Ectodermal cell (in vitro differentiated cells): ENCODE data around the gene SMAD7.

ENCODE experiments used
- H3K27ac ChIP-seq: 2 replicates; pipeline ENCODE4 v1.7.0; 2013; ENCODE audit warnings: mild to moderate bottlenecking, low read depth, low read length; ENCODE audit not compliant: insufficient read depth, poor library complexity, severe bottlenecking
- H3K27me3 ChIP-seq: 2 replicates; pipeline ENCODE4 v1.7.0; 2013; ENCODE audit warnings: mild to moderate bottlenecking, low read length; ENCODE audit not compliant: insufficient read depth, control insufficient read depth, poor library complexity, severe bottlenecking
- H3K36me3 ChIP-seq: one replicate; pipeline ENCODE4 v1.7.0; 2013; ENCODE audit warnings: low read length; ENCODE audit not compliant: control insufficient read depth, insufficient read depth
- H3K4me1 ChIP-seq: one replicate; pipeline ENCODE4 v1.7.0; 2013; ENCODE audit warnings: low read length; ENCODE audit not compliant: control insufficient read depth, insufficient read depth
- H3K4me3 ChIP-seq: 2 replicates; pipeline ENCODE4 v1.7.0; 2013; ENCODE audit warnings: low read depth, low read length, control low read depth; ENCODE audit not compliant: insufficient read depth
- H3K9me3 ChIP-seq: 2 replicates; pipeline ENCODE4 v1.7.0; 2013; ENCODE audit warnings: mild to moderate bottlenecking, low read length, moderate library complexity; ENCODE audit not compliant: control insufficient read depth
- WGBS, 2 experiments: methylation state at CpG; one replicate each; pipeline ENCODE4 v1.1.7; 2013; ENCODE audit warnings: missing lambda C conversion rate in 2 of 2; 5-methylcytosine and 5-hydroxymethylcytosine counted together

SMAD7 gene

GRCh38 chr18:48968412-48969215 lies 17.8 kb upstream of the SMAD7 start:
- no peaks in the 10 kb centered on the region for H3K36me3 ChIP-seq
- 16 to 17% methylated on average over 10 to 11 of the region's 11 CpGs for WGBS, 2 experiments

DNA sequence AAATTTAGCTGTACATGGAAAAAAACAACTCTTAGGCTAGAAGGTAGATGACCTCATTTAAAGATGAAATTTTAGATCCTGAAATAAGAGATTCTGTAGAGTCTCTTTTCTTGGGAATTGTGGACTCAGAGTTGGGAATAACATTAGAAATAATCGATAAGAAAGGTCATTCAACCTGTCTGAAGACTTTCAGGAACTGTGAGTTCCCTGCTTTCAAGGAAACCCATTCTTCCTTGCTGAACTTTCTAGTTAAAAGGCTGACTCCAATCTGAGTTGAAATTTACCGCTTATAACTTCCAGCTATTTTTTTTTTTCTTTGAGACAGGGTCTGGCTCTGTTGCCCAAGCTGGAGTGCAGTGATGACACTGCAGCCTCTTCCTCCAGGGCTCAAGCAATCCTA lies 16.8 kb upstream of the SMAD7 start:
- Histone ChIP-seq H3K36me3 (no peaks in the 10 kb centered on the region), H3K9me3 (no peaks in the 10 kb centered on the region), H3K27me3 (peaks cover 13% of the 10 kb centered on the region), H3K27ac (no peak overlapping the region), H3K4me3 (no peak overlapping the region), H3K4me1 (peaks cover 13% of the 10 kb centered on the region)
- WGBS, 2 experiments, result 96 to 100% methylated on average over 2 of the region's 2 CpGs

More at GRCh38 chr18:48968412-48969215, 17.8 kb upstream of the SMAD7 start:
- H3K4me1 ChIP-seq, result peaks cover 5% of the 10 kb centered on the region
- peaks cover 19% of the 10 kb centered on the region for H3K27me3 ChIP-seq
- no peaks in the 10 kb centered on the region for H3K9me3 ChIP-seq
- no peak overlapping the region for H3K4me3 ChIP-seq
- no peak overlapping the region for H3K27ac ChIP-seq

GRCh38 chr18:48966523-48966922 lies 15.8 kb upstream of the SMAD7 start:
- Histone ChIP-seq H3K9me3 (no peaks in the 10 kb centered on the region), H3K4me1 (peaks cover 15% of the 10 kb centered on the region), H3K27me3 (peaks cover 10% of the 10 kb centered on the region), H3K27ac (no peak overlapping the region), H3K36me3 (no peaks in the 10 kb centered on the region), H3K4me3 (no peak overlapping the region)
- no CpG with 5 or more reads among the region's 1 CpG for WGBS, 2 experiments

GRCh38 chr18:48963586-48964470 lies 13.1 kb upstream of the SMAD7 start:
- 86 to 87% methylated on average over 10 of the region's 10 CpGs for WGBS, 2 experiments
- no peak overlapping the region for H3K4me3 ChIP-seq
- H3K9me3 ChIP-seq, result no peaks in the 10 kb centered on the region
- H3K36me3 ChIP-seq, result no peaks in the 10 kb centered on the region
- H3K27ac ChIP-seq, result no peak overlapping the region
- H3K4me1 ChIP-seq, result peaks cover 23% of the 10 kb centered on the region
- H3K27me3 ChIP-seq, result peaks cover 32% of the 10 kb centered on the region

- Histone ChIP-seq H3K4me3 (no peak overlapping the region), H3K9me3 (no peaks in the 10 kb centered on the region), H3K27me3 (peaks cover 27% of the 10 kb centered on the region), H3K4me1 (peaks cover 18% of the 10 kb centered on the region), H3K27ac (no peak overlapping the region), H3K36me3 (no peaks in the 10 kb centered on the region)
- WGBS, 2 experiments, result 85 to 90% methylated on average over 3 of the region's 3 CpGs
These were observed 12.3 kb upstream of the SMAD7 start for GRCh38 chr18:48962994-48963561.

DNA sequence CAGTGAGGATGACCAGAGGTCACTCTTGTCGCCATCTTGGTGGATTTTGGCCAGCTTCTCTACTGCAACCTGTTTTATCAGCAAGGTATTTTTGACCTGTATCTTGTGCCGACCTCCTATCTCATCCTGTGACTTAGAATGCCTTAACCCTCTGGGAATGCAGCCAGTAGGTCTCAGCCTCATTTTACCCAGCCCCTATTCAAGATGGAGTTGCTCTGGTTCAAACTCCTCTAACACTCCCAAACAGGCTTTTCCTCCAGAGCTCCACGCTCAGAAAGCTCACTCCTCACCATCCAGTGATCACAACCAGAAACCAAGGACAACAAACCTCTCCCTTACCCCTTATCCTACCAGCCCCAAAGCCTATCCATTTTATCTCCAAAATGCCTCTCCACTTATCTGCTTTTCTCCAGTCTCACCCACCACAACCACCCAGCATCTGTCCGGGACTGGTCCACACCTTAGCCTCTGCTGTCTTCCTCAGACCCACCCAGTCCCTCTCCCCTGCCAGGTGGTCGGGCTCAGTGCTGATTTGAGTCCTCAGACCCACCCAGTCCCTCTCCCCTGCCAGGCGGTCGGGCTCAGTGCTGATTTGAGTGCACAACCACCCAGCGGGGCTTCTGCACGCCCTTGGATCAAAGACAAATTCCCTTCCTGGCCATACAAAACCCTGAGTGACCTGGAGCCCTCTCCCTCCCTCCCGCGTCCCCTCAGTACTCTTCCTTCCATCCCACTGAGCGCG lies 11.7 kb upstream of the SMAD7 start:
- no peaks in the 10 kb centered on the region for H3K9me3 ChIP-seq
- peaks cover 18% of the 10 kb centered on the region for H3K4me1 ChIP-seq
- H3K36me3 ChIP-seq, result no peaks in the 10 kb centered on the region
- no peak overlapping the region for H3K27ac ChIP-seq
- WGBS, 2 experiments, result 78% methylated on average over 13 of the region's 13 CpGs
- no peak overlapping the region for H3K4me3 ChIP-seq
- peaks cover 32% of the 10 kb centered on the region for H3K27me3 ChIP-seq

GRCh38 chr18:48961547-48961946 lies 10.8 kb upstream of the SMAD7 start:
- Histone ChIP-seq H3K9me3 (no peaks in the 10 kb centered on the region), H3K4me1 (peaks cover 18% of the 10 kb centered on the region), H3K27me3 (peaks cover 32% of the 10 kb centered on the region), H3K36me3 (no peaks in the 10 kb centered on the region), H3K27ac (no peak overlapping the region), H3K4me3 (no peak overlapping the region)
- 88 to 92% methylated on average over 12 of the region's 12 CpGs for WGBS, 2 experiments

GRCh38 chr18:48959921-48960920 lies 9.5 kb upstream of the SMAD7 start:
- Histone ChIP-seq H3K27ac (no peak overlapping the region), H3K4me1 (peaks cover 27% of the 10 kb centered on the region), H3K4me3 (no peak overlapping the region), H3K36me3 (no peaks in the 10 kb centered on the region), H3K27me3 (peaks cover 32% of the 10 kb centered on the region), H3K9me3 (no peaks in the 10 kb centered on the region)
- 8 to 11% methylated on average over 17 of the region's 17 CpGs for WGBS, 2 experiments

DNA sequence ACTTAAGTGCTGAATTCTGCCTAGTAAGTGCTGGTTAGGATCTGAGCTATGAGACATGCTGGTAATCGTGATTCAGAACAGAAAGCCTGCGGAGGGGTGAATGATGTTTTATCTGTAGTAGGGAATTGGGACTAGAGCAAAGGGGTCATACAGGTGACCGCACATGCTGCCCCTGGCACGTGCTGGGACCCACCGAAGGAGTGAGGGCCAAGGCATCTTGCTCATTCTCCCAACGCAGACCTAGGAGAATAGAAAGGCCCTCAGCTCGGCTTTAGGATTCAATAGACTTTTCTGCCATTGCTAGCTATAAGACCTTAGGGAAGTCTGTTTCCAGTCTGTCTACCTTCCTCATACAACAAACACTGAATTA lies 8.8 kb upstream of the SMAD7 start:
- Histone ChIP-seq H3K27ac (no peak overlapping the region), H3K4me1 (peaks cover 27% of the 10 kb centered on the region), H3K27me3 (peaks cover 32% of the 10 kb centered on the region), H3K4me3 (no peak overlapping the region), H3K9me3 (no peaks in the 10 kb centered on the region), H3K36me3 (no peaks in the 10 kb centered on the region)
- 5% methylated on average over 7 of the region's 7 CpGs for WGBS, 2 experiments
